IPS-18a (cell line): ENCODE measurements around the gene IGF1.

ENCODE experiments used
- H3K27ac ChIP-seq: one replicate; pipeline ENCODE4 v1.5.1; 2013; ENCODE audit warnings: low read length
- H3K27me3 ChIP-seq: one replicate; pipeline ENCODE4 v1.6.1; 2013; ENCODE audit warnings: mild to moderate bottlenecking, low read length; ENCODE audit not compliant: control insufficient read depth, insufficient read depth
- H3K36me3 ChIP-seq: one replicate; pipeline ENCODE4 v1.6.1; 2013; ENCODE audit warnings: low read depth, low read length; ENCODE audit not compliant: control insufficient read depth
- H3K4me1 ChIP-seq: one replicate; pipeline ENCODE4 v1.6.1; 2013; ENCODE audit warnings: low read depth, low read length; ENCODE audit not compliant: control insufficient read depth
- H3K4me3 ChIP-seq: one replicate; pipeline ENCODE4 v1.5.1; 2013; ENCODE audit warnings: low read length
- H3K9ac ChIP-seq: one replicate; pipeline ENCODE4 v1.6.1; 2013; ENCODE audit warnings: mild to moderate bottlenecking, low read length, moderate library complexity
- H3K9me3 ChIP-seq: one replicate; pipeline ENCODE4 v1.6.1; 2013; ENCODE audit warnings: low read depth, low read length; ENCODE audit not compliant: control insufficient read depth

The IGF1 gene

DNA sequence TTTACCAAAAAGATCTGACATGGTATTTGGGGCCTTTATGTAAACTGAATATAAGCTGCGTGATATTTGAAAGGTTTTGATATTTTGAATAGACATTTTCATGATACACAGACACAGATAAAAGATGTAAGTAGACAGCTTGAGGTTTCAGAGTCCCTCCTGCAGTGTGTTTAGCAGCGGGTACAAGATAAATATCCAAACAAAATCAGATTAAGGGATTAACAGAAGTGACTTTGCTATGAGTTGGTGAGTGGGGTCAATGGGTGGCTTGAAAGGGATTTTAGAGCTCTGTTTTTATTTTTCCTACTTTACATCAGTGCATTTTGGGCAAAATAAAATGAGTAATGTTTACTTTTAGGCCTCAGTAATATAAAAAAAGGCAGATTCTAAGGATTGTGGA is 84.1 kb downstream of the IGF1 start:
- H3K9ac ChIP-seq: no peak overlapping the region
- no peak overlapping the region for H3K27ac ChIP-seq
- no peaks in the 10 kb centered on the region for H3K27me3 ChIP-seq
- no peaks in the 10 kb centered on the region for H3K4me1 ChIP-seq
- no peak overlapping the region for H3K4me3 ChIP-seq
- no peaks in the 10 kb centered on the region for H3K9me3 ChIP-seq
- H3K36me3 ChIP-seq: no peaks in the 10 kb centered on the region

DNA sequence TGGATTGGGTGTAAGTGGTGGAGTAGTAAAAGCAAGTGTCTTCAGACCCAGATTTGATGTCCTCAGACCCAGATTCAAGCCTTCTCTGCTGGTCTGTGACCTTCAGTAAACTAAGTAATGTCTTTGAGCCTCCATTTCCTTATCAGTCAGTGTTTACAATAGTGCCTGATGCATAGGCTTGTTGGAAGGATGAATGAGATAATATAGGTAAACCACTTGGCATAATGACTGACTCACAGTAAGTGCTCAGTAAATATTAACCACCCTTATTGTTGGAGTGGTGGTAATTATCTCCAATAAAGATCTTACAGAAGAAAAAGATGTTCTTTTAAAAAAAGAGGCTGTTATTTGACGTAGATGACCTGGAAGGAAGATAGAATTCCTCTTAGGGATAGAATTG is 86.2 kb downstream of the IGF1 start:
- H3K27ac ChIP-seq: no peak overlapping the region
- no peaks in the 10 kb centered on the region for H3K9me3 ChIP-seq
- no peak overlapping the region for H3K4me3 ChIP-seq
- H3K9ac ChIP-seq: no peak overlapping the region
- no peaks in the 10 kb centered on the region for H3K27me3 ChIP-seq
- no peaks in the 10 kb centered on the region for H3K36me3 ChIP-seq
- no peaks in the 10 kb centered on the region for H3K4me1 ChIP-seq

DNA sequence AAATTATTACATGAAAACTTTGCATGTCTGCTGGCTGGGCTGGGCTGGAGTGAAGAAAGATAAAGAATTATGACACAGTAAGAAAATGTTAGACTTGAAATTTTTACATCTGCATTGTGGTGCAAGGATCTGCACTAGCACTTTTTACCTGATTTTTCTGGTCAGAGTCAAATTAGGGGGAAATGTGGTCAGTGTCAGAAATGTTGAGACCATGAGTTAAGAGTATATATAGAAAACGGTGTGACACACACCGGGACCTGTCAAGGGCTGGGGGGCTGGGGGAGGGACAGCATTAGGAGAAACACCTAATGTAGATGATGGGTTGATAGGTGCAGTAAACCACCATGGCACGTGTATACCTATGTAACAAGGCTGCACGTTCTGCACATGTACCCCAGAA is 90.3 kb downstream of the IGF1 start:
- Histone ChIP-seq H3K9ac (no peak overlapping the region), H3K4me3 (no peak overlapping the region), H3K9me3 (no peaks in the 10 kb centered on the region), H3K36me3 (no peaks in the 10 kb centered on the region), H3K27me3 (no peaks in the 10 kb centered on the region), H3K4me1 (no peaks in the 10 kb centered on the region), H3K27ac (no peak overlapping the region)

DNA sequence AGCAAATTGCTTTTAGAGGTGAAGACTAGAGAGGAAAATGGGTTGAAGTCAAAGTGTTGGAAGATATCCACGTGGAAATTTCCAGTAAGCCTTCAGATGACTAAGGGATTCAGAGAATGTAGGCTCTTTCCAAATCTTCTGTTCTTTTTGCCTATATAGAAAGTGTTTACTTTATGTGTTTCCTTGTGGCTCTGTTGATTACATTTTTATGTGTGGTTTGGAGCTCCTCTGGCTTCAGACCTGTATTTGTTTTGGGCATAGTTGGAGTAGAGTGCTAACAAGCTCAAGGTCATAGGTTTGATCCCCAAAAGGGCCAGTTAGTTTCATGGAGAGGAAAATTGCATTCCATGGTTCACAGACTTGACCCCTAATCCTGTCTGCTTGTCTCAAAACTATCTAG is 91.9 kb downstream of the IGF1 start:
- Histone ChIP-seq H3K9me3 (peaks cover 6% of the 10 kb centered on the region), H3K9ac (no peak overlapping the region), H3K36me3 (no peaks in the 10 kb centered on the region), H3K27ac (no peak overlapping the region), H3K4me1 (no peaks in the 10 kb centered on the region), H3K4me3 (no peak overlapping the region), H3K27me3 (no peaks in the 10 kb centered on the region)

DNA sequence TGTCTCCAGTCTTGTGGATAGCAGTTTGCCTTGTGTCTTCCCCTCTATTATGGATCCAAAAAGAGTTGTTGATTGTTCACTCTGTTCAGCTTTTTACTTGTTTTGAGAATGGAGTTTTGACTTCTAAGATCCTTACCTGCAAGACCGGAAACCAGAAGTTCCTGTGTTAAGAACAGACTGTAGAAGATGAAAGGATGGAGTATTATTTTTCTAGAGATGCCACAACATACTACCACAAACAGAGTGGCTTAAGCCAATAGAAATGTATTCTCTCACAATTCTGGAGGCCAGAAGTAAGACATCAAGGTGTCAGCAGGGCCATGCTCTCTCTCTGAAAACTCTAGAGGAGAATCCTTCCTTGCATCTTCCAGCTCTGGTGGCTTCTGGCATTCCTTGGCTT is 95.0 kb downstream of the IGF1 start:
- Histone ChIP-seq H3K4me3 (no peak overlapping the region), H3K27me3 (no peaks in the 10 kb centered on the region), H3K9ac (no peak overlapping the region), H3K27ac (no peak overlapping the region), H3K36me3 (no peaks in the 10 kb centered on the region), H3K4me1 (no peaks in the 10 kb centered on the region), H3K9me3 (peaks cover 10% of the 10 kb centered on the region)

DNA sequence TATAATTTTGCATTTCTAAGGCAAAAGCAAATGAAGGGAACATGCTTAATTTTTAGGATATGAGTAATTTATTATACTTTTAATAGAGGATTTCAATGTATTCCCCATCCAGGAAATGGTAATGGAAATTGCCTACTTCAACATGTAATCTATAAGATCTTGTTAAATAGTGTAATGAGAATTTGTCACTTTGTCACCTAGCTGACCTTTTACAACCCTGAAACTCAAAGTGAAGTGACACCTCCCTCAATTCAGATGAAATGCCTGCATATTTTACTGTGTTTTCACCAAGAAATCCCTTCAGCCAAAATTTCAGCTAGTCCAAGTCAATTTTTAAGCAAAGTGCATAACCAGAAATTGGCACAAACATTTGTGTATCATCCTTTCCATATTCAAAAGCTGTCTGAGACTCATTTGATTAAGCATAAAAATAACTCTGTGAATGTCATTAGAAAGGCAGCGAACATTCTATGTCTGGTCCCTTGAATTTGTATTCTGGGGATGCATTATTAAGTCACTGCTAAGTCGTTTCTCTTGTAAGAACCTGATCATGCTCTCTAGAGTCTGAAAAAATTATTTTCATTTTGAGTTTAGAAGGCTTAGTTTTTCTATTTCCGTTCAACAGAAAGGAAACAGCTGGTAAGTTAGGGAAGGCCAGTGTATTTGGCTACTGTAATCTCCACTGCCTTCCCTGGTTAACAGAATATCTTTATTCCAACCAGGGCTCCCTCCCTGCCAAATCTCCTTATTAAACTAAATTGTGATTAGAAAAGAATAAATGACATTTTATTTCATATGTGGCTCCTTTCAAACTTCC is 100.8 kb downstream of the IGF1 start:
- Histone ChIP-seq H3K9ac (no peak overlapping the region), H3K4me3 (no peak overlapping the region), H3K9me3 (peaks cover 8% of the 10 kb centered on the region), H3K27ac (no peak overlapping the region), H3K36me3 (no peaks in the 10 kb centered on the region), H3K27me3 (no peaks in the 10 kb centered on the region), H3K4me1 (no peaks in the 10 kb centered on the region)

DNA sequence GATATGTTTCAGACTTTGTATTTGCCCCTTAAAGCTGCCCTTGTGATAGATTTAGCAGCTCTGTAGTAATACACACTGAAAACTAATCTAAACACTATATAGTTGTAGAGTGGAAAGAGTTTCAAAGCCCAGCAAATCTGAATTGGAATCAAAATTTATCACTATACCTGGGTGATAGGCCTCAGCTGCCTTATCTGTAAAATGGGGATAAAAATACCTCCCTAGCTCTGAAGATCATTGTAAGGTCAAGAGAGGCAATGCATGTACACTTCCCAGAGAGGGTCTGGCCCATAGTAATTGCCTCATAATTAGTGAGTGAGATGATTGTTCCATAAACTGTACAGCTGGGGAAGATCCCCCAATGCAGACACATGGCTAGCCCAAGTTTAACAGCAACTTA is 103.6 kb downstream of the IGF1 start:
- Histone ChIP-seq H3K9ac (no peak overlapping the region), H3K27me3 (no peaks in the 10 kb centered on the region), H3K4me3 (no peak overlapping the region), H3K4me1 (no peaks in the 10 kb centered on the region), H3K36me3 (no peaks in the 10 kb centered on the region), H3K27ac (no peak overlapping the region), H3K9me3 (no peaks in the 10 kb centered on the region)

DNA sequence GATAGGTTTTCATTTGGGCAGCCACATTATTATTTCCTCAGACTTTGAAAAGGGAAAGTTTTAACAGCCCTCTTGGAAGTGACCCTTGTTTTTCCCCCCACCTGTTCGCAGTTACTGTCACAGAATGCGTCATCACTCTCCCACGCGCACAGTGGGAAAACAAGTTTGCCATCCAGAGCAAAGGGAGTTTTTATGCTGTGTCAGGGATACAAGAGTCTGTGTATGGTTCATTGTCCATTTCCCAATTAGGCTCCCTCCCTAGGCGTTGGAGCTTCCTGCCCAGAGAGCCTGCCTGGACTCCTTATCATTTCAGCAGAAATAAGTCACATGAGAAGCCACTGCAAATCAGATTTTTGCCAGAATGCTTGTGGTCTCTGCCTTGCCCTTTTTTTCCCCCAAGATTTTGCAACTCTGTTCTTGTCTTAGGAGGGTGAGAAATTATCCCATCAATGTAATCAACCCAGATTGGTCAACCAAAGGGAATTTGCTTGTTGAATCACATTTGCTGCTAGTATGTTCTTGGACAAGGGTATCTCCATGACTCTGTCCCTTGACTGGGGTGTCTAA is 104.1 kb downstream of the IGF1 start:
- no peak overlapping the region for H3K4me3 ChIP-seq
- H3K27me3 ChIP-seq: no peaks in the 10 kb centered on the region
- H3K9ac ChIP-seq: no peak overlapping the region
- no peak overlapping the region for H3K27ac ChIP-seq
- no peaks in the 10 kb centered on the region for H3K36me3 ChIP-seq
- no peaks in the 10 kb centered on the region for H3K4me1 ChIP-seq
- H3K9me3 ChIP-seq: no peaks in the 10 kb centered on the region

DNA sequence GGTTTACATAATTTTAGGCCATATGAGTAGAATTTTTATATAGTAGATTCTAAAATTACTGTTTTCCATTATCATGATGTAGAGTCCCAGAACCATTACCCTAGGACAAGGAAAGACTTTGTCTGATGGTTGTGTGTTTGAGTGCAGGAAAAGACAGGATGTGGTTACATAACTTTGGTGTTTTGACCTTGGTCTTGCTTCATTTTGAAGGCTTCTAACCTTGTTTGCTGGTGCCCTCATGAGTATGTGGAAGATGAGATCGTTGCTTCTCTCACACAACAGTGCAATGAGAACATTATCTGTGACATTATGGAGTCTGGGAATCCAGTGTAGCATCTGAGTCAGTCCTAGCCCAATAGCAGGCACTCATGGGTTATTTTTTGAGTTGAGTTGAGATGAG is 106.2 kb downstream of the IGF1 start:
- no peak overlapping the region for H3K4me3 ChIP-seq
- H3K9ac ChIP-seq: no peak overlapping the region
- H3K27me3 ChIP-seq: no peaks in the 10 kb centered on the region
- no peak overlapping the region for H3K27ac ChIP-seq
- H3K9me3 ChIP-seq: no peaks in the 10 kb centered on the region
- no peaks in the 10 kb centered on the region for H3K36me3 ChIP-seq
- H3K4me1 ChIP-seq: no peaks in the 10 kb centered on the region

DNA sequence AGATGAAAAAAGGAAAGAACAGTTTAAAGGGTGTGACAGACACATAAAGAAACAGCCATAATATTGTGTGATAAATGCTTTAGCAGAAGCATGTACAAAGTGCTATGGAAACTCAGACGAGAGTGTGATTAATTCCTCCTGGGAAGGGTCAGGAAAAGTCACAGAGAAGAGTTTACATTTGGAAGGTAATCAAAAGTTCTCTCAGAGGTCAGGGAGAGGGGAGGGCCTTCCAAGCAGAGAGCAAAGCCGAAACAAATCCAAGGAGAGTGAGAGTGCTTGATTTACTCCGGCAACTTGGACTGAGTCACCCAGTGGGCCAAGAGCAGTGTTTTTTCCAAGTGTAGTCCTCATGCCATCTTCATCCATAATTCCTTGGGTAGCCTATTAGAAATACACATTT is 108.3 kb downstream of the IGF1 start:
- Histone ChIP-seq H3K4me3 (no peak overlapping the region), H3K9me3 (peaks cover 3% of the 10 kb centered on the region), H3K27me3 (no peaks in the 10 kb centered on the region), H3K27ac (no peak overlapping the region), H3K9ac (no peak overlapping the region), H3K36me3 (no peaks in the 10 kb centered on the region), H3K4me1 (no peaks in the 10 kb centered on the region)

DNA sequence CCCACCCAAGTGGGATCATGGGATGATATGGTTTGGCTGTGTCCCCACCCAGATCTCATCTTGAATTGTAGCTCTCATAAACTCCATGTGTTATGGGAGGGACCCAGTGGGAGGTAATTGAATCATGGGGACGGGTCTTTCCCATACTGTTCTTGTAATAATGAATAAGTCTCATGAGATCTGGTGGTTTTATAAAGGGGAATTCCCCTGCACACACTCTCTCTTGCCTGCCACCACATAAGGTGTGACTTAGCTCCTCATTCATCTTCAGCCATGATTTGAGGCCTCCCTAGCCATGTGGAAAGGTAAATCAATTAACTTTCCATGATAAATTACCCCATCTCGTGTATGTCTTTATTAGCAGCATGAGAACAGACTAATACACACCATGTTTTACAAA is 109.2 kb downstream of the IGF1 start:
- no peaks in the 10 kb centered on the region for H3K27me3 ChIP-seq
- no peak overlapping the region for H3K4me3 ChIP-seq
- no peaks in the 10 kb centered on the region for H3K4me1 ChIP-seq
- H3K9me3 ChIP-seq: peaks cover 3% of the 10 kb centered on the region
- no peak overlapping the region for H3K27ac ChIP-seq
- H3K9ac ChIP-seq: no peak overlapping the region
- H3K36me3 ChIP-seq: no peaks in the 10 kb centered on the region

DNA sequence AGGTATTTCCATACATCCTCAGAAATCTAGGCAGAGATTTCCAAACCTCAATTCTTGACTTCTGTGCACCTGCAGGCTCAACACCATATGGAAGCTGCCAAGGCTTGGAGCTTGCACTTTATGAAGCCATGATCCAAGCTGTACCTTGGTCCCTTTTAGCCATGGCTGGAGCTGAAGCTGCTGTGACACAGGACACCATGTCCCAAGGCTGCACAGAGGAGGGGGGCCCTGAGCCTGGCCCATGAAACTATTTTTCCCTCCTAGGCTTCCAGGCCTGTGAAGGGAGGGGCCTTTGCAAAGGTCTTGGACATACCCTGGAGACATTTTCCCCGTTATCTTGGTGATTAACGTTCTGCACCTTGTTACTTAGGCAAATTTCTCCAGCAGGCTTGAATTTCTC is 110.5 kb downstream of the IGF1 start:
- no peak overlapping the region for H3K4me3 ChIP-seq
- no peak overlapping the region for H3K27ac ChIP-seq

More for the DNA sequence above, 110.5 kb downstream of the IGF1 start:
- no peaks in the 10 kb centered on the region for H3K36me3 ChIP-seq
- peaks cover 3% of the 10 kb centered on the region for H3K9me3 ChIP-seq
- H3K9ac ChIP-seq: no peak overlapping the region
- H3K27me3 ChIP-seq: no peaks in the 10 kb centered on the region
- no peaks in the 10 kb centered on the region for H3K4me1 ChIP-seq
